NOMO-1 (cell line): Measurements from ENCODE around the gene LGR4.

Experiments
- DNase-seq, 2 experiments: peaks; one replicate each; lab custom pipeline; 2025; ENCODE audit not compliant: unreplicated experiment in 2 of 2; lab: John Stamatoyannopoulos, UW

LGR4 gene

DNA sequence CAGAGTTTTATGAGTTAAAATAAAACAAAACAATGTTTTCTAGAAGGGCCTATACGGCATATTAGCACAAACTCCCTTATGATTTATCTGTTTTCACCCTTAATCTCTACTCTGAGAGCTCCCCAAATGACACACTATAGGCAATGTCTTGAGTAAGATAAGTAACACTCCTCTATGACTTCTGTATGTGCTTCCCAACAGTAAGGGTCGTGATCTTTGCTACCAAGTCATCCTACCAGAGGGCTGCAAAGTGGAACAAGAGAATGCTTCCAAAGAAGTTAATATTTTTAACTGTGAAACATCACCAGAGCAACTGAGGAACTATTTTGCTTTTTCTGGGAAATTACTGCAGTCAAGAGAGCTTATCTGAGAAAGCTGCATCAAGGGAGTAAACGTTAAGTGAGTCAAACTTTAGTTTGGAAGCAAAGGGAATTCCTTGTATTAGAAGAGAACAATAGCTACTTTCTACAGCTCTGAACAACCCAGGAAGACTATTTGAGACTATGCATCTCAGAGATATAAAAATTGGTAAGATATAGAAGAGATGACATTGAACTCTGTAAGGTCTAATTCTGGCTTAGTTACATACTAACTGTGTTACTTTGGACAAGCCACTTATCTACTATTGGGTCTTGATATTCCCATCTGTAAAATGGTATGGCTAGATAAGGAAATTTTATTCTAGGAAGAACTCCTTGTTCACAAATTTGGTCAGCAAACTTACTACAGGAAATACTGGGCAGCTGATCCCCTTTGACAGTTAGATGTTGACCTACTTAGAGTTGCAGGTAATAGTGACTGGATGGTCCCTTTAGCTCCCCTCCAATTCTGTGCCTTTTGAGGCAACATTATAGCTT is 65.9 kb downstream of the LGR4 start:
- no peak for DNase-seq

DNA sequence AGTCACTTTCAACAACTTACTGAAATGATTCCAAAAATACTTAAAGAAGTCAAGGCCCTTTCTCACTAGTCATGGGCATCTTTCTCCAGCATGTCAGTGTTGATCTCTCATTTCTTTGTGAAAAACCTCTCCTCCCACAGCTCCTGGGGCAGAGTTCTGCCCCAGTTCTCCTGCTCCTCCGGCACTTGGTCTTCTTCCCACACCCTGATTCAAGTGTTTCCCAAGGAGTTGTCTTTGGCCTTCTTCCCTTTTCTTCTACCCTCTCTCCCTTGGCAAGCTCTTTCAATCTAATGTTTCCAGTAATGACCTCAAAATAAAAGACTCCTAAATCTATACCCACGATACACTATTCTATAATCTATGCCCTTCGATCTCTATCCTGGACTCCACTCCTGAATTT is 67.5 kb downstream of the LGR4 start:
- no peak for DNase-seq

DNA sequence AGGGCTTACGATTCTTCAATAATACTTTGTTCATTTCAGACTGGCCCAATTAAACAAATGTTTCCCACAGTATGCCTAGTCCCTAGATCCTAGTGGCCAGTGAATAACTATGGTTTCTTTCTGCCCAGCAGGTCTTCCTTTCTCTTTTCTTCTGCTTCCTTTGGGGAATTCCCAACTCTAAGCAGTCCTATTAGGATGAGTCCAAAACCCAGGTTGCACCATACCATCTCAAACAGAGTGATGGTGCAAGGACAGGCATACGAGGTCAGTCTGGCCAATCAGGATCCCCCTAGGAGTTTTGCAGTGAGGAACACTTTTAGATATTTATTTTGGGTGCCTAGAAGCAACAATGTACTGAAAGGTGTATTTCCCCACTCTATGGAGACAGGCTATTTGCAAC is 68.2 kb downstream of the LGR4 start:
- no peak for DNase-seq

DNA sequence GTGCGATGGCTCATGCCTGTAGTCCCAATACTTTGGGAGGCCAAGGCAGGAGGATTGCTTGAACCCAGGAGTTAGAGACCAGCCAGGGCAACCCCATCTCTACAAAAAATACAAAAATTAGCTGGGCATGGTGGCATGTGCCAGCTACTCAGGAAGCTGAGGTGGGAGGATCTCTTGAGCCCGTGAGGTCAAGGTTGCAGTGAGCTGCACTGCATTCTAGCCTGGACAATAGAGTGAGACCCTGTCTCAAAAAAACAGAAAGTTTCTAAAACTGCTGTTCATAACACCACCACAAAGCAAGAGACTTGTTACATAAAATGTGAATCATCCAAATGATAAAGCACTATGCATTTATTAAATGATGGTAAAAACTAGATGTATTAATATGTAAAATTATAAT is 69.4 kb downstream of the LGR4 start:
- DNase-seq = no peak

DNA sequence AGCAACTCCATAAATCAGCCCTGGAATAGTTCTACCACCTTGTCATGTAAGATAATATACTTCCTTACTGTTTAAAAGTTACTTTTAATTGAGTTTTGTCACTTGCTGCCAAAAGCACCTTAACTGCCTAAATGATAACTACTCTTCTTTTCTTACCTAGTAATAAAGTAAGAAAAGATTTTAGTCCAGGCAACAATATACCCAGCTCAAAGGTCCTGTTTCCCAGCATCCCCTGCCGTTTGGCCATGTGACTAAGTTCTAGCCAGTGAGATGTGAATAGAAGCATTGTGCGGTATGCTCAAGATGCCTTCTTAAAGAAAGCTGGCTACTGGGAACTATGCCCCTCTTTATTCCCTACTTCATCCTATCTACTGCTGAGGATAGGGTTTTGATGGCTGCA is 70.1 kb downstream of the LGR4 start:
- no peak for DNase-seq

DNA sequence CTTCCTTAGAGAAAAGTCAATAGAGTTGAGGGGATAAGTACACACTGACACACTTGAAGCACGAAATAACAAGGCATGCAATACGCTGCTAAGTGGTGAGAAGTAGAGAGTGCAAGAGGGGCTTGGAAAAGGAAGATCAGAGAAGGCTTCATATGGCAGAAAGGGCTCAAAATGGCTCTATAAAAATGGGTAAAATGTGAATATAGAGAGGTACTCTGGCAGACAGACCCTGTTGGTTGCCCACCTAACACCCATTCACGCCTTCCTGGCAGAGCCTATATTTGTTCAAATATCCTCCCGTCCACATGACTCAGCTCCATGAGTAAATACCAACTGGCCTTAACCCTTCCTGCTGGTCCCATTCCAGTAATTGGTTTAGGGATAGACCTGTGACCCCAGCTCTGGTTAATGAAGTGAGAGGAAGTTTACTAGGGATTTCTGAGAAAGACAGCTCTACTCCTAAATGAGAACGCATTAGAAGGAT is 70.7 kb downstream of the LGR4 start:
- no peak for DNase-seq

DNA sequence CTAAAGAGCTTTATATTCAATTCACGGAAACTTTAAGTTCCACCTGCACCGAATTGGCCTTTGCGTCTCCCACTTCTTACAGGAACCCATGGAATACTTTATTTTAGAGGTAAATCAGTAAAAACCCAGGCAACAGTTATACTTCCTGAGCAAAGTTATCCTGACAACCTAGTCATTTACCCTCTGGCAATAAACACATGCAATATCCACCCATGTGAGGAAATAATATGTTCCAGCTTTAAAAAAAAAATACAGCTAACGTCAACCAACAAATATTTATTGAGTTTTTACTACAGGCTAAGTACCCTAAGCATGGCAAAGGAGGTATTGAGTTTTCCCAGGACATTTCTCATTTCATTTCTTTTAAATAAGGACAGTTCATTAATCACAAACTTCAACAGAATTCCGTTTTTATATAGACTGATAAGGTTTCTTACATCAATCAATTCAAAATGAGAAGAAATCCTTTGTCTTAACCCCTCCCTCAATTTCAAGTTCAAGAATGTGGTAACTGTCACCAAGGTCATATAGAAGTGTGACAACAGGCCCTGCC is 71.2 kb downstream of the LGR4 start:
- no peak for DNase-seq

DNA sequence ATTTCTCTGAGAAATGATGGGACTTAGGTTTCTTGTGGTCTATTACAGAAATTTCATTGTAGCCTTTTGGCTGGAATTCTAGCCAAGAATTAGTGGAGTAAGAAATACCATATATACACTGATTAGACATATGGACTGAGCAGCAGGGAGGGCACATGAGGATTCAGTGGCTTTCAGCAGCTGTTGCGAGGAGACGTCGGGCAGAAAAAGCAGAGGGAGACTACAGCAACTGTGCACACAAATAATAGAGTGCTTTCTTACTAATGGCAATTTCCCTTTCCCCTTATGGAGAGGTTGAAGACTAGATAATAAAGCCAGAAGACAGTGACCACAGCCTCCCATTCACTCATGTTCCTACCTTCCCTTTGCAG is 74.2 kb downstream of the LGR4 start:
- no peak for DNase-seq

DNA sequence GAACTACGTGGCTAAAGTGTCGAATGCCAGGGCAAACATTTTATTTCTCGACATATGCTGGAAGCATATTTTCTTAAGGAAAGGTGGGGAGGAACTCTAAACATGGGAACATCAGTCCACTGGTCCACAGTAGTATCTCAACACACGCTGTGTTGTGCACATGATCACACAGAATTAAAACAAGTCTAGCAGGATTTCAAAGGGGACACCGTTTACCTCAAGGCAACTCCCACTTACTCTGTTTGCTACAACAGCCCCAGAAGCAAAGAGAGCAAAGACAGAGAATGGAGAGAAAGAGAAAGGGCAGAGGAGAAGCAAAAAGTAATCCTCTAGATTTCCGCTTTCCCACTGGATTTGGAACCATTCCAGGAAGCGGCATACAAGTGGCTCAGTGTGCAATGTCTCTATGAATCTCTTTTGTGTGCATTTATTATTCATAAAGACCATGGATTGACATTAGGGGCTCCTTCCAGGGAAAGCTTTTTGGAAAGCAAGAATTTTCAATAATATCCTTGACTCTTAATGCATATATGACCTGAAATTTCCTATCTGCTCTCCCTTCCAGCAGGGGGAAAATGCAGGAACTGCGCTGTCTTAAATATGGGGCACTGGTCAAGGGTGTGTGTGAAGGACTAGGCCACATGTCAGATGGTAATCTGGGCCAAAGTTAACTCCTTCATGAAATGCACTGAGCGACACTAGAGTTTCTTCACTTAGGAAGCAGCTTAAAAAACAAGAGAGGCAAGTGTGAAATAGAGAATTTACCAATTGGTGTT is 74.8 kb downstream of the LGR4 start:
- DNase-seq = no peak

DNA sequence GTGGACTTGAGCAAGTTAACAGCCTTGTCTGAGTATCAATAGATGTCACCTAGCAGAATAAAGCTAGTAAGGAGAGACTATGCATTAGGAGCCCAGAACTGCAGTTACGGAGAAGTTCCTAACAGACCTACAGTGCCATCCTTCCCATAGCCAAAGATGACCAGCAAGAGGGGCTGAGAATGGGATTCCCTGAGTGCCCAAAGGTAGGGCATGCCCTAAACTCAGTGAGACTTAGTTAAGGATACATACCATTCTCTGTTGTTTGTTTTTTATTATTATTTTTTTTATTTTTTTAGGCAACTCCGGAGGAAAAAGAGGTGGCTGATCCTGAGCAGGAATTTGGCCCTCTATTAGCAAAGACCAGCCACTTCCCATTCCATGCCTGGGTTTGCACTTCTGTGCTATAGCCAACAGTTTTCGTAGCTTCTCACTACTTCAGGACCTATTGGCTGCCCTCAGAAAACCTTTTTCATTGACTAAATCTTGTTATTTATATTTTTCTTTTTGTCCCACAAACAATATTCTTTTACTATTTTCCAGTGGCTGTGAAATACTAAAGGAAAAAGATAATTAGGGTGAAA is 76.2 kb downstream of the LGR4 start:
- DNase-seq = no peak

DNA sequence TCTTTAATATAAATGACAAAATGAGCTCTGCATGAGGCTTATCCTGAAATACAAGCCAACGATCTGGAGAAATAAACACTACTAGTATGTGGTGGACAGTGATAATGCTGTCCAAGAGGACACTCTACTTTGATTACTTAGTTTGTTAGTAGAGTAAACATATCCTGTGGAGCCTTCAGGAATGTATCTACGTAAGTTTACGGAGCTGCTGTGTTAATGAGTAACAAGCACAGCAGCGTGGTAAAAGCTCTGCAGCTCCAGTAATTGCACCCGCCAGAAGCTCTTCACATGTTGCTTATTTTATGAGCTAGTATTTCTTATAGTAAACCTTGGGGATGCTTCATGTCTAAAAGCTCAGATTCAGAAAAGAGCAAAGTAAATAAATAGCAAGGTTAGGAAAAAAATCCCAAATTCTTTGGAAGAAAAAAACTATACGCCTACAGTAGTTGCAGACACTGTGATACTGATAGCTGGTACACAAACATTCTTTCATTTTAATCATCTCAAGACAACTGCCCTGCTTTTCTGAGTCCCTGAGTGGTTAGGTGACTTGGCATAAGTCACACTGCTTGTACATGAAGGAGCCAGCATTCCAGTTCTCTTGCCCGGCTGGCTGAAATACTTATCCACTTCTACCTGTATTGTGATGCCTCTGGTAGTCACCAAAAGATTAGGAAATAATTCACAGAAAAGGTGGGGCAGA is 76.9 kb downstream of the LGR4 start:
- DNase-seq = no peak

DNA sequence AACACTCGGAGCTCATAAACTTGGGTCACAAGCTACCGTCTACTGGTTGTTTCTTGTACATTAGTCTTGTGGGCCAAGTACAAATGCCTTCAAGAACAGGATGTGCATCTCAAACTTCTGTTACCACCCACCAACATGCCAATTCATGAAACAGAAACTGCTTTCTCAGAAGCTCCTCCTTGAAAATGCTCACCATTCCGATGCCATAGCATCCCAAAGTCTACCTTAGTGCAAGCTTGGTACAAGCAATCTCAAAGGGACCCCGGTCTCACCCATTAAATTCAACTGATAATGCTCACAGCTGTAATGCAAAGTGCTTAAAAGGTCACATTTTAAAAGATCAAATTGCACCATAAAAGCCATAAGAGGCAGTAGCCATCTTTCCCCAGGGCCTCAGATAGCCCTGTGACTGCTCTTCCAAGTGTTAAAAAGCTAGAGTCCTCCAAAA is 77.8 kb downstream of the LGR4 start:
- no peak for DNase-seq

DNA sequence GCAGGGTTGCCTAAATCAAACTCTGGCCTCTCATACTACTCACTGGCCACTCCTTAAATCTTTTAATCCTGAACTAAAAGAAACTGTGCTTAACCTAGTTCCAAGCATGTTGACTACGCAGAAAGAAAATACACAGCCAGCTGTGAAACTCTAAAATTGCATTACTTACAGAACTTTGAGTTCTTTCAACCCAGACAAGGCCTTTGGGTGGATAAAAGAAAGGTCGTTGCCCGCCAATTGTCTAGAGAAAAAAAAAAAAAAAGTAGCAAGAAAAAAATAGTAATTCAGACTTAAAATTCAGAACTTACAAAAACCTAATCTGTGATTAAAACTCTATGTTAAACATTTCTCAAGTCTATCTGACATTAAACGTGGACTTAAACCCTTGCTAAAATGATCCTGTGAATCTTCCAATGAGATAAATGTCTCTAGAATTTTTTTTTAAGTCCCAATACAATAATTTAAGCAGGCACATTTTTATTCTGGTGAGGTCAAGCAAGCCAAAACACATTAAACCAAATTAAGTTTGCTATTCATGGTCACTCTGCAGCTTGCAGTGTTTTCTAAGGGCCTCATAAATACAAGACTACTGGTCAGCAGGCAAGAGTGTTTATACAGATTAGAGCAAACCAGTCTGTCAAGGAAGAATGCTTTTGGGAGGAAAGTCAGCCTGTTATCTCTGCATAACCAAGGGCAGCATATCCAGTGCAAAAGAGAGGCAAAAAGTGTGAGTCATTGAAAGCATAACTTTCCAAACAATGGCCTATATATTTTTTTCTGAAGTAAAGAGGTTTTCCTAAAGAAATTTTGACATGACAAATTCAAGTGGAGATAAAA is 80.1 kb downstream of the LGR4 start:
- no peak for DNase-seq

DNA sequence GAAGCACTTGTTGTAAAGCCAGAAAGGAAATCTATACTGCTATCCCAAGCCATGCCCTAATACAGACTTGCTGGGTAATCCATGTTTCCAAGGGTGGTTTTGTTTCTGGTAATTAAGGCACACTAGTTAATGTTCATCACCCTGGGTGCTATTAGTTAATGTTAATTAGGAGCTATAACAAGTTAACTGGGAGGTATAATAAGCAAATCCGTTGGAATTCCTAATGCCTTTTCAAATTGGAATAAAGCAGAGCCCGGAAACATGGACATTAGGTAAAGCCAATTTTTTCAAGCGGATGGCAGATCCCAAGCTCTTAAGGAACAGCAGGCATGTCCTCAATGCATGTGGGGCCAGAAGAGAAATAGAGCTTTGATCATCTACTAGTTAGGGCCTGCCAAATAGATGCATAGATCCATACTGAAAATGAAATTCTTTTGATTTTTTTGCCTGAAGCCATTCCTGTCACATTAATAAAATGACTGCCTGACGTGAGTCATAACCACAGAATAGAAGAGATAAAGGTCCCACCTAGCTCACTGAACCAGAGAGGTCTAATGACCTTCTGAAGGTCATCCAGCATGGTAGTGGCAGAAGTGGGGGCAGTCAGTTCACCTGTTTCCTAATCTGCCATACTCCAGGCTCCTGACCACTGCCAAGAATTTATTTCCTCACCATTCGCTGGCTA is 81.1 kb downstream of the LGR4 start:
- no peak for DNase-seq

DNA sequence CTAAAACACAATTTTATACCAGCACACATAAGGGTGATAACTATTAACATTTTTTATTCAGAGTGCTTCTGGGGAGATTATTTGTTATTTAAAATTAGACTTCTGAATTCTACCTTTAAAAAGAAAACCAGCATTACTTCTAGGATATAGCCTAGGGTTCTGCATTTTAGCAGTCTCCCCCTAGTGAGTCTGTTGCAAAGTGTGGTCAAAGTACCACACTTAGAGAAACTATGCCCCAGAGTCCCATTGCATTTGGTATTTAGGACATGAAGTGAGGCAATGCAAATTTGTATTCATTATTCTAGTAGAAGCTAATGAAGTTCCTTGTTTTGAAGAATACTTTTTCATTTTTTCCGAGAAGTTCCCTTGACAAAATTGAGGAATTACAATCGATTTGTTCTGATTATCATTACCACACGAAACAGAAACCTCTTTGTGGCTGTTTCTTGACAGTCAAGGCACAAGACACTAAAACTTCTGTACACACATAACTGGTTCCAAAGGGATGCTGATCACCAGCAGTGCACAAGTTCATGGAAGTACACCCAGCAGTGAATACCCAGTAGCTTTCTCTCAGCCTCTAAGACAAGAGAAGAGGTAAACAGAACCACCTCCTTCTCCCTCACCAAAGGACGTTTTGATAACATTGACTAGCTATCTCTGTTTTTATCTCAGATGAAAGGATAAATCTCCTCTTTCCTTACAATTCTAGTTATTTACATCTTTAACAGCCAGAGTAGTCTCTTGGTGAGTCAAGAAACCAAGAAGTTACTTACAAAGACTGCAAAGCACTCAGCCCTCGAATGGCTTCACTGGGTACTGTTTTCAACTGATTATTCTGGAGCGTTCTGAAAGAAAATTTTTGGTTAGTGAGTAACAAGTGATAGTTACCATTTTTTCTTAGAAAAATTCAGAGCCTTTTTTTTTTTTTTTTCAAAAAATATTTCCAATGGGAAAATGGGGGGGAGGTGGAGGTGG is 82.0 kb downstream of the LGR4 start:
- no peak for DNase-seq

DNA sequence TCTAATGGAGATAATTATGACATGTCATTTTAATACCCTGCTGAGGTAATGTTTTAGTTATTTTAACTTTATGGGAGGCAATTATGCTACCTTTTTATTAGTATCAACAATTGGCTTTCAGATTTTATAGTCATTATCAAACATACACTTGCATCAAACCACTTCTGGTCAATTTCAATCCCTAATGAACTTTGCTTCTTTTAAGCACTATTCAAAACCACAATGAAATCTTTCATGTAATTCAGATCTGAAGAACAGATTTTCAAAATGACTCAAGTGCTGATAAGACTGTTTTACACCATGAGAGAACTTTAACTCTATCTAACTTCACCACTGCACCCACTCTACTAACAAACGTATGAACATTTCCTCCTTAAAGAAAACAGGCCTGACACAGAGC is 83.7 kb downstream of the LGR4 start:
- DNase-seq = no peak

DNA sequence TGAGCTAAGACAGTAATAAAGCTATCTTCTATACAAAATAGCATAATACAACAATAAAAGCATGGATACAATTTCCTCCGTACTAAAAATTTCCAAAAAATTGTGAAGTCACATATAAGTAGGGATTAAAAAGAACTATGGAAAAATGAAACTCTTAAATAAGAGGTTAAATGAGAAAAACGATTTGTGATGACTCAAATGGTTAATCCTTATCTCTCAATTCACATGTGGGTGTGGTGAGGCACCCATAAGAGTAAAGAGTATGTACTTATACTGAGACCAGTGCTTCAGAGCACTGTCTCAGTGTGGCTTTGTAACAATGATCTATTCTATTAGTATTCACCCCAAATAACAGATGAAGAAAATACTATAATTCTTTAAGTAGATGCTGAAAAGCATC is 84.6 kb downstream of the LGR4 start:
- no peak for DNase-seq

DNA sequence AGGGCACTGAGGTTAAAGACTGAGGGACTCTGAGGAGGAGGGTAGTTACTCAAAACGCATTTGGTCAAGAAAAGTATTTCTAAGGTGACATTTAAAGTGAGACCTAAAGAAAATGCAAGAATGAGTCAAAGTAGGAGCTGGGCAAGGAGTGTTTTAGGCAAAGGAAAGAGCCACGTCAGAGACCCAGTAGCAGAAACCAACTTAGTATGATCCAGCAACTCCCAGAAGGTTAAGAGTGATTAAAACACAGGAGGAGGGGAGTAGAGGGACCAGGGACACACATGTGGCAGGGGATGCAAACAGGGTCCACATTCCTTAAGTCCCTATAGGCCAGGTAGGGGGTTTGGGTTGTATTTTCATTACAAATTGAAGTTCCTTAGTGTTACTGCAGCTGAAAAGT is 85.2 kb downstream of the LGR4 start:
- DNase-seq = no peak
